Liver (tissue), 3 donors: ENCODE results near the gene FBXO8.

Experiments
- EGR1 ChIP-seq, 2 donors: IDR thresholded peaks; 2 replicates each; pipeline ENCODE4 v1.6.1; 2016 to 2018; ENCODE audit warnings: antibody characterized with exemption in 2 of 2, low read depth in 2 of 2
- FOXA1 ChIP-seq: IDR thresholded peaks from 2 replicates; pipeline ENCODE4 v1.6.1; 2016; ENCODE audit warnings: antibody characterized with exemption
- GABPA ChIP-seq, 2 donors: IDR thresholded peaks in 1 of 2; conservative IDR thresholded peaks in 1 of 2; 2 replicates each; pipeline ENCODE4 v1.6.1; 2016; ENCODE audit warnings: antibody characterized with exemption in 2 of 2, mild to moderate bottlenecking in 1 of 2, moderate library complexity in 1 of 2
- JUND ChIP-seq, 2 donors: IDR thresholded peaks; 2 replicates each; pipeline ENCODE4 v1.6.1; 2016; ENCODE audit warnings: antibody characterized with exemption in 2 of 2
- RAD21 ChIP-seq, 2 donors: IDR thresholded peaks; 2 replicates each; pipeline ENCODE4 v1.6.1; 2016; ENCODE audit warnings: antibody characterized with exemption in 2 of 2, mild to moderate bottlenecking in 2 of 2
- REST ChIP-seq: IDR thresholded peaks from 2 replicates; pipeline ENCODE4 v1.6.1; 2016; ENCODE audit warnings: antibody characterized with exemption, mild to moderate bottlenecking
- SP1 ChIP-seq: IDR thresholded peaks from 2 replicates; pipeline ENCODE4 v1.6.1; 2018; ENCODE audit warnings: antibody characterized with exemption, mild to moderate bottlenecking
- YY1 ChIP-seq: IDR thresholded peaks from 2 replicates; pipeline ENCODE4 v1.6.1; 2016; ENCODE audit warnings: antibody characterized with exemption, mild to moderate bottlenecking
- TF ChIP-seq, protein P1 (sequence below): fragments of 150-350 bp; IDR thresholded peaks from 2 replicates; pipeline ENCODE4 v1.5.1; 2017; ENCODE audit warnings: improper control_type of control experiment, low read depth, low read length; ENCODE audit not compliant: missing input control
- TF ChIP-seq, protein P2 (sequence below): IDR thresholded peaks from 2 replicates; pipeline ENCODE4 v1.6.1; 2016; ENCODE audit warnings: antibody characterized with exemption
- TF ChIP-seq, protein P3 (sequence below): IDR thresholded peaks from 2 replicates; pipeline ENCODE4 v1.6.1; 2016; ENCODE audit warnings: antibody characterized with exemption
- donor health status: healthy.
- donor health status: healthy.

DNA sequence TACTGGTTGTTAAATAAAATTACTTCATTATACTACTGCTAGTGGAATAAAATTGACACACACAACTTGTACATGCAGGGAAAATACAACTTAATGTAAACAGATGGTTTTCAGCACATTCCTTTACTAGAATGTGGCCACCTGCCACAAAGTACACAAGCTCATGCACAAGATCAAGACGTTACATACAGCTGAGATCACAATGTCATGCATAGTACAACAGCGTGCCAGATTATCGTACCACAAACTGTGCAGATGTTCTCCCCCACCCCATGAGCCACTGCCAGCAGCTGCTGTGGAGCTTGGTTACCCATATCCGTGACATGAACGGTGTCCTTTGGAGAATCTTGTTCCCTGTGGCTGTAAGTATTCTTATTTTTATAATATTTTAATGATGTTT, 27.7 kb downstream of the FBXO8 start:
- no peak for TF ChIP-seq YY1
- TF ChIP-seq RAD21 (IDR thresholded peaks at IDR 0.05) = no peak
- TF ChIP-seq, protein P1, sequence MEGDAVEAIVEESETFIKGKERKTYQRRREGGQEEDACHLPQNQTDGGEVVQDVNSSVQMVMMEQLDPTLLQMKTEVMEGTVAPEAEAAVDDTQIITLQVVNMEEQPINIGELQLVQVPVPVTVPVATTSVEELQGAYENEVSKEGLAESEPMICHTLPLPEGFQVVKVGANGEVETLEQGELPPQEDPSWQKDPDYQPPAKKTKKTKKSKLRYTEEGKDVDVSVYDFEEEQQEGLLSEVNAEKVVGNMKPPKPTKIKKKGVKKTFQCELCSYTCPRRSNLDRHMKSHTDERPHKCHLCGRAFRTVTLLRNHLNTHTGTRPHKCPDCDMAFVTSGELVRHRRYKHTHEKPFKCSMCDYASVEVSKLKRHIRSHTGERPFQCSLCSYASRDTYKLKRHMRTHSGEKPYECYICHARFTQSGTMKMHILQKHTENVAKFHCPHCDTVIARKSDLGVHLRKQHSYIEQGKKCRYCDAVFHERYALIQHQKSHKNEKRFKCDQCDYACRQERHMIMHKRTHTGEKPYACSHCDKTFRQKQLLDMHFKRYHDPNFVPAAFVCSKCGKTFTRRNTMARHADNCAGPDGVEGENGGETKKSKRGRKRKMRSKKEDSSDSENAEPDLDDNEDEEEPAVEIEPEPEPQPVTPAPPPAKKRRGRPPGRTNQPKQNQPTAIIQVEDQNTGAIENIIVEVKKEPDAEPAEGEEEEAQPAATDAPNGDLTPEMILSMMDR = no peak
- TF ChIP-seq SP1 = no peak
- no peak for TF ChIP-seq GABPA (IDR thresholded peaks at IDR 0.05 in 1 of 2, conservative IDR thresholded peaks at IDR 0.05 in 1 of 2)
- TF ChIP-seq REST = no peak
- TF ChIP-seq, protein P2, sequence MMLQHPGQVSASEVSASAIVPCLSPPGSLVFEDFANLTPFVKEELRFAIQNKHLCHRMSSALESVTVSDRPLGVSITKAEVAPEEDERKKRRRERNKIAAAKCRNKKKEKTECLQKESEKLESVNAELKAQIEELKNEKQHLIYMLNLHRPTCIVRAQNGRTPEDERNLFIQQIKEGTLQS = no peak
- TF ChIP-seq, protein P3, sequence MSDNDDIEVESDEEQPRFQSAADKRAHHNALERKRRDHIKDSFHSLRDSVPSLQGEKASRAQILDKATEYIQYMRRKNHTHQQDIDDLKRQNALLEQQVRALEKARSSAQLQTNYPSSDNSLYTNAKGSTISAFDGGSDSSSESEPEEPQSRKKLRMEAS = no peak
- no peak for TF ChIP-seq EGR1 (IDR thresholded peaks at IDR 0.05; ENCODE audit: low read depth in 2 of 2)
- TF ChIP-seq FOXA1 = no peak
- no peak for TF ChIP-seq JUND (IDR thresholded peaks at IDR 0.05)
